HepG2 (cell line): ENCODE results near the gene PEMT. TPM values are rescaled to one million over a fixed set of nuclear protein-coding genes. Genes with fewer than 3 reads are reported as not detected.

ENCODE experiments used
- ATAC-seq: fragments of 200-7000 bp; cut with Tn5 transposase; 3 replicates; pipeline ENCODE4 v1.9.1; 2020; ENCODE audit warnings: mild to moderate bottlenecking, moderate library complexity
- BruUV-seq: library from RNA; stranded (reverse); fragments of 400-500 nt; replicated peaks from 2 replicates; lab custom pipeline; 2021; lab: Mats Ljungman, UMichigan
- CTCF ChIA-PET: fragments of 300-600 bp; formaldehyde crosslinking; extraction: SDS; loops from one replicate; lab custom pipeline; 2021; ENCODE audit warnings: low total read pairs, inconsistent platforms, low intra/inter-chr PET ratio; lab: Yijun Ruan, JAX
- POLR2A ChIA-PET: fragments of 350-600 bp; sonication (Branson Sonifier 250); formaldehyde crosslinking; loops from one replicate; lab custom pipeline; 2020; ENCODE audit warnings: antibody characterized with exemption, inconsistent platforms; lab: Yijun Ruan, JAX
- DNase-seq: peaks from one replicate; pipeline ENCODE4 v3.0.0-alpha.2; 2015; ENCODE audit warnings: low spot score
- FAIRE-seq: peaks from 3 replicates; lab custom pipeline; 2011; peaks lifted over from hg19 to GRCh38; lab: Jason Lieb, UNC
- H2AFZ ChIP-seq: one replicate; pipeline ENCODE4 v1.6.1; 2011; ENCODE audit warnings: low read length, inconsistent platforms
- H3K27ac ChIP-seq: fragments of 300-600 bp; 3 replicates; pipeline ENCODE4 v1.8.0; 2011; ENCODE audit warnings: mixed run types, mild to moderate bottlenecking, mixed read lengths, low read length, inconsistent platforms; ENCODE audit not compliant: insufficient read depth; ENCODE audit errors: extremely low read length
- H3K27me3 ChIP-seq, 2 experiments: fragments of 200-600 bp in 1 of 2; 2 replicates in 1 of 2; 3 replicates in 1 of 2; pipeline versions ENCODE4 v1.6.0 to v1.8.0; 2011; ENCODE audit warnings: low read length in 2 of 2, mild to moderate bottlenecking in 2 of 2, moderate library complexity in 2 of 2, inconsistent platforms in 1 of 2; ENCODE audit not compliant: insufficient read depth in 2 of 2, control insufficient read depth in 1 of 2
- H3K36me3 ChIP-seq, 2 experiments: fragments of 200-600 bp in 1 of 2; replicated peaks in 1 of 2; 2 replicates in 1 of 2; 3 replicates in 1 of 2; pipeline versions ENCODE4 v1.5.1 to v1.8.0; 2011; ENCODE audit warnings: low read length in 2 of 2, inconsistent platforms in 1 of 2; ENCODE audit not compliant: insufficient read depth in 2 of 2, control insufficient read depth in 1 of 2
- H3K4me1 ChIP-seq: 2 replicates; pipeline ENCODE4 v1.5.1; 2012; ENCODE audit warnings: low read length, inconsistent platforms; ENCODE audit not compliant: insufficient read depth
- H3K4me2 ChIP-seq: 2 replicates; pipeline ENCODE4 v1.6.0; 2011; ENCODE audit warnings: low read depth, low read length, inconsistent platforms
- H3K4me3 ChIP-seq, 3 experiments: fragments of 200-600 bp in 1 of 3; sonication (generic), shearing (Covaris generic) in 1 of 3; replicated peaks in 1 of 3; 2 replicates each; pipeline ENCODE4 v1.5.1; 2011 to 2016; ENCODE audit warnings: low read length in 3 of 3, inconsistent platforms in 2 of 3, low read depth in 2 of 3, mild to moderate bottlenecking in 2 of 3, control low read depth in 1 of 3, mixed read lengths in 1 of 3; ENCODE audit not compliant: insufficient read depth in 1 of 3
- H3K79me2 ChIP-seq: one replicate; pipeline ENCODE4 v1.6.1; 2011; ENCODE audit warnings: low read length, inconsistent platforms; ENCODE audit not compliant: insufficient read depth
- H3K9ac ChIP-seq: 2 replicates; pipeline ENCODE4 v1.6.0; 2011; ENCODE audit warnings: mild to moderate bottlenecking, low read depth, low read length, inconsistent platforms; ENCODE audit not compliant: insufficient read depth
- H3K9me3 ChIP-seq: 2 replicates; pipeline ENCODE4 v1.5.1; 2012; ENCODE audit warnings: mild to moderate bottlenecking, low read length
- H4K20me1 ChIP-seq: 2 replicates; pipeline ENCODE4 v1.6.0; 2011; ENCODE audit warnings: inconsistent platforms, mild to moderate bottlenecking, low read length, moderate library complexity; ENCODE audit not compliant: insufficient read depth
- CC2D1A ChIP-seq: sonication (generic); formaldehyde crosslinking; IDR thresholded peaks from 2 replicates; pipeline ENCODE4 v1.8.1; 2023; ENCODE audit warnings: mild to moderate bottlenecking, missing genetic modification reagents
- MTF1 ChIP-seq: sonication (generic); formaldehyde crosslinking; IDR thresholded peaks from 2 replicates; pipeline ENCODE4 v1.5.0; 2020; ENCODE audit warnings: missing genetic modification reagents
- NFYC ChIP-seq: IDR thresholded peaks from 2 replicates; pipeline ENCODE4 v1.6.1; 2016; ENCODE audit warnings: missing genetic modification reagents, missing compliant biosample characterization
- RXRB ChIP-seq: IDR thresholded peaks from 2 replicates; pipeline ENCODE4 v1.6.1; 2016; ENCODE audit warnings: borderline replicate concordance, missing genetic modification reagents, missing compliant biosample characterization
- ZNF563 ChIP-seq: sonication (generic); formaldehyde crosslinking; IDR thresholded peaks from 2 replicates; pipeline ENCODE4 v1.8.0; 2022; ENCODE audit warnings: mild to moderate bottlenecking, moderate library complexity, missing genetic modification reagents
- ZNF672 ChIP-seq: sonication (generic); formaldehyde crosslinking; IDR thresholded peaks from 2 replicates; pipeline ENCODE4 v1.8.1; 2022; ENCODE audit warnings: missing genetic modification reagents
- ZNF782 ChIP-seq: sonication (generic); formaldehyde crosslinking; IDR thresholded peaks from 2 replicates; pipeline ENCODE4 v1.4.0; 2020; ENCODE audit warnings: missing genetic modification reagents, mild to moderate bottlenecking, borderline replicate concordance
- WGBS: methylation state at CpG from one replicate; pipeline ENCODE4 v1.1.6; 2017; ENCODE audit warnings: low lambda C conversion rate; 5-methylcytosine and 5-hydroxymethylcytosine counted together
- in situ Hi-C: cut with HindIII; loops from 2 replicates; pipeline ENCODE4 v1.10.0; 2017; ENCODE audit warnings: low pct_unique_long_range_greater_than_20kb; ENCODE audit not compliant: extremely low pct_ligation_motif_present
- intact Hi-C: fragments of 100-400 bp; cut with micrococcal nuclease; formaldehyde crosslinking; loops from one replicate; pipeline ENCODE4 v1.10.0; 2022; ENCODE audit not compliant: unreplicated experiment
- polyA plus RNA-seq, 8 experiments: library from polyadenylated mRNA; depleted of rRNA in 3 of 8; stranded (reverse) in 7 of 8; unstranded in 1 of 8; fragments of >200 nt; fragmentation: Illumina TruSeq in 4 of 8; extraction: Trizol in 4 of 8; gene quantifications; 2 replicates each; pipeline versions ENCODE4 v1.2.1 to v1.2.3, GENCODE V29; 2011 to 2016; ENCODE audit warnings: low read depth in 4 of 8, missing spikeins in 1 of 8, mixed read lengths in 1 of 8; ENCODE audit not compliant: insufficient read depth in 1 of 8
- total RNA-seq, 5 experiments: library from RNA; depleted of rRNA; stranded (reverse); fragments of >200 nt; fragmentation: Illumina TruSeq; extraction: Trizol; gene quantifications; 2 replicates each; pipeline ENCODE4 v1.2.3, GENCODE V29; 2016; ENCODE audit warnings: low read depth in 1 of 5
- TF ChIP-seq, protein P1 (sequence below), 2 experiments: sonication (generic) in 1 of 2; formaldehyde crosslinking in 1 of 2; IDR thresholded peaks; 2 replicates each; pipeline versions ENCODE4 v1.6.1 to v1.9.0; 2014 to 2022; ENCODE audit warnings: antibody characterized with exemption in 1 of 2, borderline replicate concordance in 1 of 2, inconsistent platforms in 1 of 2, low read depth in 1 of 2, missing genetic modification reagents in 1 of 2
- TF ChIP-seq, protein P2 (sequence below): sonication (generic); formaldehyde crosslinking; IDR thresholded peaks from 2 replicates; pipeline ENCODE4 v1.4.0; 2020; ENCODE audit warnings: missing genetic modification reagents, mild to moderate bottlenecking, borderline replicate concordance
- TF ChIP-seq, protein P3 (sequence below): sonication (generic); formaldehyde crosslinking; IDR thresholded peaks from 2 replicates; pipeline ENCODE4 v1.5.0; 2020; ENCODE audit warnings: mild to moderate bottlenecking, missing genetic modification reagents

PEMT gene
- total and polyA plus RNA-seq, 2 of the 13 experiments (the other 11 are each of a cell fraction or from before 2014, with no cell fraction given), result 31.7 to 43.6 TPM

DNA sequence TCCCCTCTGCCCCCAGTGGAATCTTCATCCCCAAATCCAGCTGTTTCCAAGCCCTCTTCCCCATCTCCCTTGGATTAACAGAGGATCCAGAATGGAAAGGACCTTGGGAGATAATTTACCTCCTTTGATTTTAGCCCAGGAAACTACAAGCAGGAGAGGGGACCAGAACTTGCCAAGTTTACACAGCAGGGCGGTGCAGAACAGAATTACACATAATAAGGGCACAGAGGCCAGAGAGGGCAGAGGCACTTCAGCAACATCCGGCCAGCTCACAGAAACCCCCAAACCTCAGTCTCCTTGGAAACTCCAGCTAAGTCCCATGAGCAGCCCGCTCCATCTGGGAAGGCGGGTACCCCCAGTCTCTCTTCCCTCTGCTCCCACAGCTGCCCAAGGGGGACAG, 27.2 kb downstream of the PEMT start (continued):
- TF ChIP-seq, protein P1, sequence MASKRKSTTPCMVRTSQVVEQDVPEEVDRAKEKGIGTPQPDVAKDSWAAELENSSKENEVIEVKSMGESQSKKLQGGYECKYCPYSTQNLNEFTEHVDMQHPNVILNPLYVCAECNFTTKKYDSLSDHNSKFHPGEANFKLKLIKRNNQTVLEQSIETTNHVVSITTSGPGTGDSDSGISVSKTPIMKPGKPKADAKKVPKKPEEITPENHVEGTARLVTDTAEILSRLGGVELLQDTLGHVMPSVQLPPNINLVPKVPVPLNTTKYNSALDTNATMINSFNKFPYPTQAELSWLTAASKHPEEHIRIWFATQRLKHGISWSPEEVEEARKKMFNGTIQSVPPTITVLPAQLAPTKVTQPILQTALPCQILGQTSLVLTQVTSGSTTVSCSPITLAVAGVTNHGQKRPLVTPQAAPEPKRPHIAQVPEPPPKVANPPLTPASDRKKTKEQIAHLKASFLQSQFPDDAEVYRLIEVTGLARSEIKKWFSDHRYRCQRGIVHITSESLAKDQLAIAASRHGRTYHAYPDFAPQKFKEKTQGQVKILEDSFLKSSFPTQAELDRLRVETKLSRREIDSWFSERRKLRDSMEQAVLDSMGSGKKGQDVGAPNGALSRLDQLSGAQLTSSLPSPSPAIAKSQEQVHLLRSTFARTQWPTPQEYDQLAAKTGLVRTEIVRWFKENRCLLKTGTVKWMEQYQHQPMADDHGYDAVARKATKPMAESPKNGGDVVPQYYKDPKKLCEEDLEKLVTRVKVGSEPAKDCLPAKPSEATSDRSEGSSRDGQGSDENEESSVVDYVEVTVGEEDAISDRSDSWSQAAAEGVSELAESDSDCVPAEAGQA (IDR thresholded peaks at IDR 0.05; ENCODE audit: low read depth), result no peak
- TF ChIP-seq, protein P1 (CRISPR knock-in tag; IDR thresholded peaks at IDR 0.05; ENCODE audit: borderline replicate concordance), result no peak
- TF ChIP-seq CC2D1A (CRISPR knock-in tag), result no peak
- TF ChIP-seq ZNF782 (CRISPR knock-in tag), result no peak

DNA sequence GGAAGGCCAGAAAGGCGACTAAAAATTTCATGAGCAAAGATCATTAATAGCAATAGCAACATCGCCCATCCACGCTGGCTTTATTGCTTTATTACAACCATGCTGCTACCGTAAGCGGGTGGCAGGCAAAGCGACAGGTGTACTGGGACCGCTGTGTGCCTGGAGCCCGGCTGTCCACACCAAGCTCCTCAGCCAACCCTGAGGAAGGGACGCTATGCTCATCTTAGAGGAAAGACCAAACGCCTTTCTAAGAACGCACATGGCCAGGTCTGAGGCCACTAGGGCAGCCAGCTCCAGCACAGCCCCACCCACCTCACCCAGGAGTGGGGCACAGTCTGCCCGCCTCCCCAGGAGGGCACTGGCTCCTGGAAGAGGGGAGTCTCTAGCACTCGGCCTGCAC, 28.0 kb downstream of the PEMT start:
- H3K4me2 ChIP-seq, result no peak overlapping the region
- H3K27ac ChIP-seq, result no peak overlapping the region
- H3K27me3 ChIP-seq, result no peaks in the 10 kb centered on the region
- ATAC-seq, result no peak
- H3K9me3 ChIP-seq, result no peaks in the 10 kb centered on the region
- FAIRE-seq, result no peak
- in situ Hi-C loops, result no loop called here
- CTCF ChIA-PET, result no interaction called here
- POLR2A ChIA-PET, result no interaction called here
- WGBS, result 97% methylated on average over 10 of the region's 13 CpGs
- BruUV-seq, result no TSS peak
- intact Hi-C loops, result no loop called here
- no peak overlapping the region for H3K4me3 ChIP-seq
- H3K36me3 ChIP-seq, result no peaks in the 10 kb centered on the region
- H2AFZ ChIP-seq, result no peak overlapping the region
- H3K9ac ChIP-seq, result no peak overlapping the region
- H4K20me1 ChIP-seq, result 0 out of 2 replicates have a peak, but pooled peaks cover 4% of the 10 kb centered on the region
- DNase-seq, result no peak
- H3K79me2 ChIP-seq, result no peaks in the 10 kb centered on the region
- H3K4me1 ChIP-seq, result peaks cover 4% of the 10 kb centered on the region
- TF ChIP-seq, protein P2, sequence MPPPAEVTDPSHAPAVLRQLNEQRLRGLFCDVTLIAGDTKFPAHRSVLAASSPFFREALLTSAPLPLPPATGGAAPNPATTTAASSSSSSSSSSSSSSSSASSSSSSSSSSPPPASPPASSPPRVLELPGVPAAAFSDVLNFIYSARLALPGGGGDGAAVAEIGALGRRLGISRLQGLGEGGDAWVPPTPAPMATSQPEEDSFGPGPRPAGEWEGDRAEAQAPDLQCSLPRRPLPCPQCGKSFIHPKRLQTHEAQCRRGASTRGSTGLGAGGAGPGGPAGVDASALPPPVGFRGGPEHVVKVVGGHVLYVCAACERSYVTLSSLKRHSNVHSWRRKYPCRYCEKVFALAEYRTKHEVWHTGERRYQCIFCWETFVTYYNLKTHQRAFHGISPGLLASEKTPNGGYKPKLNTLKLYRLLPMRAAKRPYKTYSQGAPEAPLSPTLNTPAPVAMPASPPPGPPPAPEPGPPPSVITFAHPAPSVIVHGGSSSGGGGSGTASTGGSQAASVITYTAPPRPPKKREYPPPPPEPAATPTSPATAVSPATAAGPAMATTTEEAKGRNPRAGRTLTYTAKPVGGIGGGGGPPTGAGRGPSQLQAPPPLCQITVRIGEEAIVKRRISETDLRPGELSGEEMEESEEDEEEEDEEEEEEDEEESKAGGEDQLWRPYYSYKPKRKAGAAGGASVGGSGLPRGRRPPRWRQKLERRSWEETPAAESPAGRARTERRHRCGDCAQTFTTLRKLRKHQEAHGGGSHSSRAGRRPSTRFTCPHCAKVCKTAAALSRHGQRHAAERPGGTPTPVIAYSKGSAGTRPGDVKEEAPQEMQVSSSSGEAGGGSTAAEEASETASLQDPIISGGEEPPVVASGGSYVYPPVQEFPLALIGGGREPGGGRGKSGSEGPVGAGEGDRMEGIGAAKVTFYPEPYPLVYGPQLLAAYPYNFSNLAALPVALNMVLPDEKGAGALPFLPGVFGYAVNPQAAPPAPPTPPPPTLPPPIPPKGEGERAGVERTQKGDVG (CRISPR knock-in tag), result no peak
- no peak for TF ChIP-seq ZNF563
- TF ChIP-seq MTF1 (CRISPR knock-in tag), result no peak
- no peak for TF ChIP-seq NFYC (CRISPR knock-in tag)
- TF ChIP-seq, protein P3, sequence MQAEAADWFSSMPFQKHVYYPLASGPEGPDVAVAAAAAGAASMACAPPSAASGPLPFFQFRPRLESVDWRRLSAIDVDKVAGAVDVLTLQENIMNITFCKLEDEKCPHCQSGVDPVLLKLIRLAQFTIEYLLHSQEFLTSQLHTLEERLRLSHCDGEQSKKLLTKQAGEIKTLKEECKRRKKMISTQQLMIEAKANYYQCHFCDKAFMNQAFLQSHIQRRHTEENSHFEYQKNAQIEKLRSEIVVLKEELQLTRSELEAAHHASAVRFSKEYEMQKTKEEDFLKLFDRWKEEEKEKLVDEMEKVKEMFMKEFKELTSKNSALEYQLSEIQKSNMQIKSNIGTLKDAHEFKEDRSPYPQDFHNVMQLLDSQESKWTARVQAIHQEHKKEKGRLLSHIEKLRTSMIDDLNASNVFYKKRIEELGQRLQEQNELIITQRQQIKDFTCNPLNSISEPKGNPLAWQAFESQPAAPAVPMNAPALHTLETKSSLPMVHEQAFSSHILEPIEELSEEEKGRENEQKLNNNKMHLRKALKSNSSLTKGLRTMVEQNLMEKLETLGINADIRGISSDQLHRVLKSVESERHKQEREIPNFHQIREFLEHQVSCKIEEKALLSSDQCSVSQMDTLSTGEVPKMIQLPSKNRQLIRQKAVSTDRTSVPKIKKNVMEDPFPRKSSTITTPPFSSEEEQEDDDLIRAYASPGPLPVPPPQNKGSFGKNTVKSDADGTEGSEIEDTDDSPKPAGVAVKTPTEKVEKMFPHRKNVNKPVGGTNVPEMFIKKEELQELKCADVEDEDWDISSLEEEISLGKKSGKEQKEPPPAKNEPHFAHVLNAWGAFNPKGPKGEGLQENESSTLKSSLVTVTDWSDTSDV (CRISPR knock-in tag), result no peak
- no peak for TF ChIP-seq RXRB
- TF ChIP-seq ZNF672 (CRISPR knock-in tag), result no peak
